ENCODE data around the gene DHX8.
"Not testable (repeated sequence)": the region's sequence is repeated elsewhere in the genome, so short reads cannot be mapped to it uniquely, and the experiment has no call there.

Gene DHX8

DNA sequence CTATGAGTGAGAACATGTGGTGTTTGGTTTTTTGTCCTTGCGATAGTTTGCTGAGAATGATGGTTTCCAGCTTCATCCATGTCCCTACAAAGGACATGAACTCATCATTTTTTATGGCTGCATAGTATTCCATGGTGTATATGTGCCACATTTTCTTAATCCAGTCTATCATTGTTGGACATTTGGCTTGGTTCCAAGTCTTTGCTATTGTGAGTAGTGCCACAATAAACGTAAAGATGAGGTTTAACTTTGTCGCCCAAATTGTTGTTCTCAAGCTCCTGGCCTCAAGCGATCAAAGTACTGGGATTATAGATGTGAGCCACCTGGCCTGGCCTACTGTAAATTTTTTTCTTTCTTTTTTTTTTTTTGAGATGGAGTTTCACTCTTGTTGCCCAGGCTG, 21.2 kb upstream of the DHX8 start:
- DNase-seq: not testable (repeated sequence)

DNA sequence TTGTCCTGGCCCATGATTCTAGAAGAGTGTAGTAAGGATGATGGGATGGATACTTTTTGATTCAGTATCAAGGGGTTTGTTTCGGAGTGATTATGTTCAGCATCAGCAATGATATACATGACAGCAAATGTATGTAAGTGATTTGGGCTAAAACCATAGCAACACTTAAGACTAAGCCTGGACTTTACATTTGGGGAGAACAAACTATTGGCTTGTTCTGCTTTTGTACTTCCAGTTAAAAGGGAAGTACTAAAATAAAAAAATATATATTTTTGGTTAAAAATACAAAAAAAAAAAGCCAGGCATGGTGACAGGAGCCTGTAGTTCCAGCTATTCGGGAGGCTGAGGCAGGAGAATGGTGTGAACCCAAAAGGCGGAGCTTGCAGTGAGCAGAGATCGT, 20.5 kb upstream of the DHX8 start:
- DNase-seq: no peak

DNA sequence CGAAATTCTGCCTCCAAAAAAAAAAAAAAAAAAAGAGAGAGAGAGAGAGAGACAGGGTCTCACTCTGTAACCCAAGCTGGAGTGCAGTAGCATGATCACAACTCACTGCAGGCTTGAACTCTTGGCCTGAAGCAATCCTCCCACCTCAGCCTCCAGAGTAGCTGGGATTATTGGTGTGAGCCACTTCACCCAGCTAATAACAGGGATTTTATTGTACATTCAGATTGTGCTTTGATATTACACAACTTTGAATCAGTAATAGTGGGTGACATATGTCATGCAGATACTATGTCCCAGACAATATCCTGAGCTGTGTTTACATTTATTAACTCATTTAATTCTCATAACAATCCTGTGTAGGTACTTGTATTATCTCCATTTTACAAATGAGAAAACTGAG, 19.7 kb upstream of the DHX8 start:
- DNase-seq: no peak

DNA sequence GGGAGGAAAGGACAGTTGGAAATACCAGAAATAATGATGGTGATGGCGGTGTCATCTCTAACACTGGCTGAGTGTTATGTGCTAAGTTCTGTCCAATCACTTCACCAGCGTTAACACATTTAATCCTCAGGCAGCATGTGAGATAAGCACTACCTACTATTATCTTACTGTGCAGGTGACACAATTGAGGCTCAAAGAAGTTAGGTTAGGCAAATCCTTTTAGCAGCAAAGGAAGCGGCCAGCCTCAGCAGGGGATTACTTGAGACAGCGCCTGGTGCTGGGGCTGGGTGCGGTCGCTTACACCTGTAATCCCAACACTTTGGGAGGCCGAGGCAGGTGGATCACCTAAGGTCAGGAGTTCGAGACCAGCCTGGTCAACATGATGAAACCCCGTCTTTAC, 18.7 kb upstream of the DHX8 start:
- DNase-seq: no peak

DNA sequence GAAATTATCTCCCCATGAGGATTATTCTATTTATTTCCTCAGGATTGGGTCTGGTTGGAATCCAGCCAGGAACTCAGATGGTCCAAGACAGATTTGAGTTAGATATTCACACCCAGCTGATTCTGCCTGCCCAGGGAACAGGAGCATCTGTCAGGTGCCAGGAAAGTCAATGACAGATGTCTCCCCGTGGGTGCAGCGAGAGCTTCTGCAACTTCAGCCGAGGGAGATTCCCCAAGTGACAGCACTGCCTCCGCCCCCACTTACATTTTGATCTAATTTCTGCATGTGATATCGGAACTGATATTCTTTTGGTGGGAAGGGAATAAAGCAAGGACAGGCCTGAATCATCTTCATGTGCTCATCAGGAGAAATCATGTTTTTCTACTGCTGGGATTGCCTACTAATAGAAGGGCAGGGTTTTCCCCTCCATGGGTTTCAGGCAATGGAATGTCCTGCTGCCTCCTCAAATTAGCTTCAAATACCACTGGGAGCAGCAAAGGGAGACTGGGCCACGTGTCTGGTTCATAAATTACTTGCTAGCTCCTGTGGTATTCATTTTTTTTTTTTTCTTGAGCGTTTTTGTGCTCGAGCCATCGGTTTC, 15.7 kb upstream of the DHX8 start:
- no peak for DNase-seq

DNA sequence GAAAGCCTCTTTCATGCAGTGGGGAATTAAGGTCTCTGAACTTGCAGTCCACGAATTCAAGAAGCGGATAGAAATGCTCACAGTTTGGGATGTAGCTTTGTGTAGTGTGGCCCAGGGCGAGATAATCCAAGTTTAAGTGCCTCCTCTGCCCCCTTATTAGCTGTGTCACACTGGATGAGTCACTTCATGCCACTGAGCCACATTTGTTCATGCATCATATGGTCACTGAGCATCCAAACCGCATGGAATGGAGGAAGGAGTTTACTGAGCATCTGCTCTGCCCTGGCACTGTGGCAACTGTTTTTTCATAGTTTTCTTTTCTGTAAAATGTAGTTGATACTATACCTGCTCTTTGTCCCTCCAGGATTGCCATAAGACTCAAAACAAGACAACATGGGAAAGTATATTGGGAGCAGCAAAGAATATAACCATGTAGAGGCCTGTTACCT, 15.1 kb upstream of the DHX8 start:
- no peak for DNase-seq

DNA sequence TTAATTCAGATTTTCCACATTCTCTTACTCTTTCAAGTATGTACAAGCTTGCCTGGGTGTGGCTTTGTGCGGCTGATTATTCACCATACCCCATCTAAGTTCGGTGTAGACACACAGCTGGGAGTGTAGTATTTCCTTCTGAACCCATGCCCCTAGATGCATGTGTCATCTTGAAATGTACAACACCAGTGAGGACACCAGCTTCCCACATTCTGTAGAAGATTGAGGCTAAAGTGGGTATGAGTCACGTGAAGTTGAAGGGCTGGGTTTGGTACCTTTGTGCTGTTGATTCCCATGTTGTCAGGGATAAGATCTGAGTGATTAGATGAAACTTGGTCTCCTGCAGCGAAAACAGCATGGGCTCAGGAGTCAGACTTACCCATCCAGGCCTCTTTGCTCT, 14.6 kb upstream of the DHX8 start:
- no peak for DNase-seq

DNA sequence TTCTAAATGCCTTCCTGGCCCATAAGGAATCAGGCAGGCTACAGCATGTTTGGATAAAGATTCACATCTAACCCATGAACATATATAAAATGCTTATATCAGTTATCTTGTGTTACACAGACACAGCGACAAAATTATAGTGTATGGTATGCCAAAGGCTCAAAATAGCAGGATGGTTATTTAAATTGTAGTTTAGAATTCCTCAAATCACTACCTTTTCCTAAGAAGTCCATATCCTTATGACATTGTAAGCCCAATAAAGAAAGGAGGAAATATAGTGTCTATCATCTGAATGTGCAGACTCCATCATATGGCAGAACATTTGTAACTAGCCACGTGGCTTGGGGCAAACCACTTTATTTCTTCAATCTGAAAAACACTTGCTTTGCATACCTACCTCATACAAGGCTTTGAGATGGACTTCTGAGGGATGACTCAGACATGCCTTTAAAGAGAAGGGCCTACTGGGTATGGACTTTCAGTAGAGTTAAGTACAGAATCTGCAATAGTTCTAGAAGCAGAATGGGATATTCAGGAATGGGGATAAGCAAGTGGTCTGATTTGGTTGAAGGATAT, 12.1 kb upstream of the DHX8 start:
- no peak for DNase-seq

DNA sequence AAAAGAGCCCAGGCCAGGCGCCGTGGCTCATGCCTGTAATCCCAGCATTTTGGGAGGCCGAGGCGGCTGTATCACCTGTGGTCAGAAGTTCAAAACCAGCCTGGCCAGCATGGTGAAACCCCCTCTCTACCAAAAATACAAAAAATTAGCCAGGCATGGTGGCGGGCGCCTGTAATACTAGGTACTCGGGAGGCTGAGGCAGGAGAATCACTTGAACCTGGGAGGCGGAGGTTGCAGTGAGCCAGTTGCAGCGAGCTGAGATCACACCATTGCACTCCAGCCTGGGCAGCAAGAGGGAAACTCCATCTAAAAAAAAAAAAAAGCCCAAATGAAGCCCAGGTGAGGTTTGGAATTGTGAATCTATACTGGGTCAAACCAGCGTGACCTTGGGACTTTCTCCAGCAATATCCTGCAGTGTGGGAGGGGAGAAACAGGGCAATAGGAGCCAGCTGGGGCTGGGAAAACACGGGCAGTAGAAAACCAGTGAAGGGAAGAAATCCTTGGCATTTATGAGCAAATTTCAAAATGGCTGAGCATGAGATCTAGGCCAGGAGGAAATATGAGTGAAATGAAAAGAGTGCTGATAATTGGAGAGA, 8.2 kb upstream of the DHX8 start:
- no peak for DNase-seq

DNA sequence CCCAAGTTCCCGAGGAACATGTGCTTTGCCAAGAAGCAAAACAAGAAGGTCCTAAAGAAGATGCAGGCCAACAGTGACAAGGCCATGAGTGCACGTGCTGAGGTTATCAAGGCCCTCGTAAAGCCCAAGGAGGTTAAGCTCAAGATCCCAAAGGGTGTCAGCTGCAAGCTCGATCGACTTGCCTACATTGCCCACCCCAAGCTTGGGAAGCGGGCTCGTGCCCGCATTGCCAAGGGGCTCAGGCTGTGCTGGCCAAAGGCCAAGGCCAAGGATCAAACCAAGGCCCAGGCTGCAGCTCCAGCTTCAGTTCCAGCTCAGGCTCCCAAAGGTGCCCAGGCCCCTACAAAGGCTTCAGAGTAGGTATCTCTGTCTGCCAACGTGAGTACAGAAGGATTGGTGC, 7.5 kb upstream of the DHX8 start:
- DNase-seq: not testable (repeated sequence)

DNA sequence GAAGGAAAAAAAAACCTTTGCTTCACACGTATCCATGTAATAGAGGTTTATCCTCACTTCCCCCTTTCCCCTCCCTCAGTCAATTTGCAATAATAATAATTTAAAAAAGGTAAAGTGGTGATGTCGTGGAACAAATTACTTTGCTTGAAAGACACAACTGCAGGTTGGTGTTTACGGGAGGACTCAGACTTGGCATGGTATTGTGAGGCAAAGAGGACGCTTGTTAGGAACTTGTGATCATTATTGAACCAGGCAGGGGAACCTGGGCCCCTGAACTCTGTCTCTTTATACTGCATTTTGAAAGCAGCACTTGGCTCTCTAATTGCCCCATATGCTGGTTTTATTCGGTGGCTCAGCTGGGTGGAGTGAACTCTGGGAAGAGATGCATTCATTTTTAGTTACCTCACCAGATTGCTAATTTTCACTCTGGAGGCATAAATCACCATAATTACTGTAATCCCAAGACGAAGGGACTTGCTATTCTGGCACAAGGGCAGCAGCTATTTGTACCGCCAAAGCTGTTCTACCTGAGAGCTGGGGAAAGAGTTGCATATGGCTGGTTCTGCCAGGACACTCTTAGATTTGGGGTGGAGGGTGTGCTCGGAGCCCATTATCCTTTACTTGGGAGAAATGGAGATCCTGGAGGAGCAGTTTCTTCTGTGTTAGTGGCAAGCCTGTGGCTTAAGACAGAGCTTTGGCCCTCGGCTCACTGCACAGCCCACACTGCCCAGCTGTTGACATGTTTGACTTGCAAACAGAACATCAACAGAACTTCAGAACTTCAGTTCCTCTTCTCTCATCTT, 5.7 kb upstream of the DHX8 start:
- DNase-seq: no peak

DNA sequence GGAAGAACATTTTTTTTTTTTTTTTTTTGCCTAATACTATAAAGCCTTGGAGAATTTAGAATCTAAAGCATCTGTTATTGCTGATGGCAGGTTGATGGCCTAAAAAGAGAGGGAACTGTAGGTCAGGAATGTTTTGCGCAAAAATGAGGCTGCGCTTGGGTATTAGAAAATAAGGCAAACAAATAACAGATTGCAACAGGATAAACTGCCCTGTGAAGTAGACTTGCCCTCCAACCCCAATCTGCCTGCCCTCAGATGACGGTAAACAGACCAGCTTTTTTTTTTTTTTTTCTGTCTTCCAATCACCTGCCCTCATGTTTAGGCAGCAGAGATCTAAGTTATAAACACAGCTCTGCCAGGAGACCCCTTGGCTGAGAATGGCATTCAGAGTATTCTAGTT, 3.8 kb upstream of the DHX8 start:
- DNase-seq: no peak

DNA sequence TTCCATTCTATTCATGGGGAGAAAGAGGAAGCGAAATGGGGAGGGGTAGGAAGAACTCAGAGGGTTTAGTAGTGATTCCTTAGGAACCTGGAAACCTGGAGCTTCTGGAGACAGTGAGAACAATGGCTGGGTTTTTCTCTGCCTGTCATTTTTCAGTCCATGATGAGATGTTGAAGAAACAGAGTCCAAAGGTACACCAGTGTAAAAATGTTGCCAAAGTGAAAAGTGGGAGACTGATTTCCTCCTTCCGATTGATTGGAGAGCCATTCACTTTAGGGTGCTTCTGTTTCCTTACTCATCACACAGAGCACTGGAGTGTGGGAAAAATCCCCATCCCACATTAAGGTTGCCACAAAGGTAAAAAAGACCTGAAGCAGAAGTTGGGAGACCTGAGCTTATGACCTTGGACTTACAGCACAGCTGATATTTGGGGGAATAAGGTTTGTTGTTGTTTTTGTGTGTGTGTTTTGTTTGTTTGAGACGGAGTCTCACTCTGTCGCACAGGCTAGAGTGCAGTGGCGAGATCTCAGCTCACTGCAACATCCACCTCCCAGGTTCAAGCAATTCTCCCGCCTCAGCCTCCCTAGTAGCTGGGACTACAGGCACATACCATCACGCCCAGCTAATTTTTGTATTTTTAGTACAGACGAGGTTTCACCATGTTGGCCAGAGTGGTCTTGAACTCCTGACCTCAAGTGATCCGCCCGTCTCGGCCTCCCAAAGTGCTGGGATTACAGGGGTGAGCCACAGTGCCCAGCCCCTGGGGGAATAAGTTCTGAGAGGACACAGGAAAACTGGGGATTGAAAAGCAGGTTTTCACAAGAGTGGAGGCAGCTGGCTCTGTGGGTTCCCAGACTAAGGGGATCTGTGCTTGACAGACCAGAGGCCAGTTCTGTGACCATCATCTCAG, 1.4 kb upstream of the DHX8 start:
- DNase-seq: no peak

DNA sequence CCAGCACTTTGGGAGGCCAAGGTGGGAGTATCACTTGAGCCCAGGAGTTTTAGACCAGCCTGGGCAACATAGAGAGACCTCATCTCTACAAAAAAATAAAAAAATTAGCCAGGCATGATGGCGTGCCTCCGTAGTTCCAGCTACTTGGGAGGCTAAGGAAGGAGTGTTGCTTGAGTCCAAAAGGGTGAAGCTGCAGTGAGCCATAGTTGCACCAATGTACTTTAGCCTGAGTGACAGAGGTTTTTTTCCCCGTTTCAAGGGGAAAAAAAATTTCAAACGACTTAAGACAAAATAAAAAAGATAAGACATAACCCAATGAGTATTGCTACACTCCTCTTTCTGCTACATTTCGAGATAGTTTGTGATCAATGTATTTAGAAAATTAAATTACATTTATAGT, 6.8 kb downstream of the DHX8 start:
- DNase-seq: no peak

DNA sequence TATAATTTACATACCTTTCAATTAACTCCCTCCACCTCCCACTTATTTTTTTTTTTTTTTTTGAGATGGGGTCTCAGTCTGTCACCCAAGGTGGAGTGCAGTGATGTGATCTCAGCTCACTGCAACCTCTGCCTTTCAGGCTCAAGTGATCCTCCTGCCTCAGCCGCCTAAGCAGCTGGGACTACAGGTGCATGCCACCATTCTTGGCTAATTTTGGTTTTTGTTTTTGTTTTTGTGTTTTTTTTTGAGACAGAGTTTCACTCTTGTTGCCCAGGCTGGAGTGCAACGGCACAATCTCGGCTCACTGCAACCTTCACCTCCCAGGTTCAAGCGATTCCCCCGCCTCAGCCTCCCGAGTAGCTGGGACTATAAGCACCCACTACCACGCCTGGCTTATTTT, 25.7 kb downstream of the DHX8 start:
- DNase-seq: not testable (repeated sequence)

DNA sequence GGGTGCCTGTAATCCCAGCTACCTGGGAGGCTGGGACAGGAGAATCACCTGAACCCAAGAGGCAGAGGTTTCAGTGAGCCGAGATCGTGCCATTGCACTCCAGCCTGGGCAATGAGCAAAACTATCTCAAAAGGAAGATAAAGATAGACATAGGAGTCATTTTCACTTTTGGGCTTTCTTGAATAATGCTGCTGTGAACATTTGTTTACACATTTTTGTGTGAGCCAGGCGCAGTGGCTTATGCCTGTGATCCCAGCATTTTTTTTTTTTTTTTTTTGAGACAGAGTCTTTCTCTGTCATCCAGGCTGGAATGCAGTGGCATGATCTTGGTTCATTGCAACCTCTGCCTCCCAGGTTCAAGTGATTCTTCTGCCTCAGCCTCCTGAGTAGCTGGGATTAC, 27.4 kb downstream of the DHX8 start:
- DNase-seq: not testable (repeated sequence)

DNA sequence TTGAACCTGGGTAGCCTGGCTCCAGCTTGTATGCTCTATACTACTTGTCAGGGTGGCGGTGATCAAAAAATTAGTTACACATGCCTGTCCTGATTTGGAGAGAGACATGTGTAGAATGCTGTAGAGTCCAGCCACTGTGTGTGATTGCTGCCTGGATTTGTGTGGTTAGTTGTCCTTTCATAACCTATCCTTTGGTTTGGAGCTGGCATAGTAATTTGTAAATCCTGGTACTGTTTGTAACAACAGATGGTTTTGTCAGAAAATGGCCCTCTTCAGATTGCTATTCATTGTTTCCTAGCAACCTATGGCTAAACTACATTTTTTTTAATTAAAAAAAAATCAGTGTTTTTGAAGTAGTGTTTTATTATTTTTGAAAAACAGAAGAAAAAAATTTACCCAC, 31.9 kb downstream of the DHX8 start:
- no peak for DNase-seq

DNA sequence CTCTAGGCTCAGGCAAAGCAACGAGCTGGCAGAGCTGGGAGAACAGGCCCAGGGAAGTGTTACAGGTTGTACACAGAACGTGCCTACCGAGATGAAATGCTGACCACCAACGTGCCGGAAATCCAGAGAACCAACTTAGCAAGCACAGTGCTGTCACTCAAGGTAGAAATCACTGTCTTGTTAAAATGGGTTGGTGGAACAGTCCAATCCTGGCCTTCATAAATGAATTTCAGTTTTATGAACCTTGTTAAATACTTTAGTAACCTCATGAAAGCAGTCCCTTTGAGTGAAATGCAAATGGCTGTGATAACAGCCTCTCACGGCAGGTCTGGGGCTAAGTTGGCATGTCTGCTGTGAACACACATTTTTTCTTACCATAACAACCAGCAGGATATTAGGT, 33.4 kb downstream of the DHX8 start:
- no peak for DNase-seq

DNA sequence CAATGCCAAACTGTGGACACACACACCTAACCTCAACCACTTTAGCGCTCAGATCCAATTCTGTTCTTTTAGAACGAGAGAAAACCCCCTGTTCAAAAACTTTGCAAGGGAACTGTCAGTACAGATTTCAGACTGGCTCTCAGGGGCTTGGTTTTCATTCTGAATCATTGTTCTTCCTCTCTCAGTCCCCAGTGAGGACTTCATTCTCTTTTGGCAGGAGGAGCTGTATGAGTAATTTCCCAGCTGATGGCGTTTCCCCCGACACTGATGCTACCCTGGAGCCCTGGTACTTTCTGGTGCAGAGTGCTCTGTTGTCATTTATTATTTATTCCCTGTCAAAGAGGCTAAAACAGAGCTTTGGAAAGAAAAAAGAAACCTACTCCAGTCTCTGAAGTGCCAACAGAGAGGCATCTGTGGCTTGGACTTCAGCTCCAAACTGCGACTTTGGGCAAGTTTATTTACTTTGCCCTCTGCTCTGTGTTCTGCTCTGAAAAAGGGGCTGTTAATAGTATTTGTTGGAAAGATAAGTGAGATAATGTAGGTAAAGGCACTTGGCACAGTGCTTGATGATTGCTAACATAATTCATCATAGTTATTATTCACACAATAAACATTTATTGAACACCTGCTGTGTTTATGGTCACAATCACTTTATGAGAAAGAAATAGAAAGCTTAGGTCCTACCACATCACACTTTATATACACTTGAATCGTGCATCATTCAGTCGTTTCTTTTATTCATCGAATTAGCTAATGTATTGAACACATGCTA, 34.0 kb downstream of the DHX8 start:
- DNase-seq: no peak

DNA sequence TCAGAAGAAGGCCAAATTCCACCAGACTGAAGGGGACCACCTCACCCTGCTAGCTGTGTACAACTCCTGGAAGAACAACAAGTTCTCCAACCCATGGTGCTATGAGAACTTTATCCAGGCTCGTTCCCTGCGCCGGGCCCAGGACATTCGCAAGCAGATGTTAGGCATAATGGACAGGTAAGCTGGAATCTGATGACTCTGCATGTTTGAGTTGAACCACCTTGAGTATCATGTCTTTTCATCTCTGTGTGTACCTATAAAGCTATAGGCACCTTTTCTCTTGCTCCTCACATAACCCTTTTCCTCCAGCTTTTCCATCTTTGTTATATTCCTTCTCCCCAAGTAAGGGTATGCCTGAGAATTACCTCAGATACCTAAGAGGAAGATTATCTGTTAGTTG, 37.6 kb downstream of the DHX8 start:
- no peak for DNase-seq

DNA sequence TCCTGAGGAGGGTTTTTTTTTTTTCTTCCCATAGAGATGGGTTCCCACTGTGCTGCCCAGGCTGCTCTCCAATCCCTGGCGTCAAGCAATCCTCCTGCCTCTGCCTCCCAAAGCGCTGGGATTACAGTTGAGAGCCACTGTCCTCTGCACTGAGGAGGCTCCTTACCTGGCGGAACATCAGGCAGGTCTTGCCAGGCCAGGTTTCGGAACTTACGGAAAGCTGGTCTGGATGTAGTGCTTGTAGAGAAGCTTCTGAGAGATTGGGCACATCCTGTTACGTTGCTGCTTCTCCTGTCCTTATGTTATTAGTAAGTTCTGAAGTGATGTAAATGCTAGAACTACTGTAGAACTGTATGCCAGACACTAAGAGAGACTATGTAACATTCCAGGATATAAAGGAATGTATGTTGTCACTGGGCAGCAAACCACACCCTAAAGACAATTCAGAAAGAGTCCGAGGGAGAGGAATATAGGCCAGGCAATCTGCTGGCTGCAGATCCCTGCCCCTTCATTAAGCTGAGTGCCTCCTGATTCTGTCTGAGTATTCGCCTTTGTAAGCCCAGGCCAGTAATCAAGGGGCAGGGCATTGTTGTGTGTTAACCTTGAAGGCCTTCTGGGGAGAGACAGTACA, 41.3 kb downstream of the DHX8 start:
- no peak for DNase-seq
